DMS153 (cell line): ENCODE data around the gene UBN1.

Experiments used
- DNase-seq: peaks from one replicate; lab custom pipeline; 2025; lab: John Stamatoyannopoulos, UW

UBN1 gene

DNA sequence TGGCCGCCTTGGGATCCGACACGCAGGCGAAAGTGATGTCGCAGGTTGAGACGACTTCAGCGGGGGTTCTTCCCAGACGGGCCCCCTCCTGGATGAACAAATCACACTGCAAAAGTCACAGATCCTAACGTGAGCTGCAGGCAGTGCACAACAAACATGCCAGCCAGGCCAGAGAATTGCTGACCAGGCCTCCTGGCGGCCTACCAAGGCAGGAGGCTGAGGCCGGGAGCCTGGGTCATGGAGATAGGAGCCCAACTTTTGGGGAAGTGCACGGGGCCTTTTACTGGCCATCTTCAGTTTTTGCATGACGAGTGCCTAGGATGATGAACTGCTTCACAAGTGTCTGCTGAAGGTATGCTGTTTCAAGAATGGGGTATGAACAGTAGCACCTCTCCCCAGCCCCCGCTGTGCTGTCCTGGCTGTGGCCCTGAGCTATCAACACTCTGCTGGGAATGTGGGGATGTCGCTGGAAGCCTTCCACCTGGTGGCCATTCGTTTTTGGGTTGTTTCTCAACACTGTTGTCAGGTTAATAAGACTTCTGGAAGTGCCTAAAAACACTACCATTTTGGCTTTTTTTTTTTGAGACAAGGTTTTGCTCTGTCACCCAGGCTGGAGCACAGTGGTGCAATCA lies 32.6 kb upstream of the UBN1 start:
- DNase-seq, result no peak

DNA sequence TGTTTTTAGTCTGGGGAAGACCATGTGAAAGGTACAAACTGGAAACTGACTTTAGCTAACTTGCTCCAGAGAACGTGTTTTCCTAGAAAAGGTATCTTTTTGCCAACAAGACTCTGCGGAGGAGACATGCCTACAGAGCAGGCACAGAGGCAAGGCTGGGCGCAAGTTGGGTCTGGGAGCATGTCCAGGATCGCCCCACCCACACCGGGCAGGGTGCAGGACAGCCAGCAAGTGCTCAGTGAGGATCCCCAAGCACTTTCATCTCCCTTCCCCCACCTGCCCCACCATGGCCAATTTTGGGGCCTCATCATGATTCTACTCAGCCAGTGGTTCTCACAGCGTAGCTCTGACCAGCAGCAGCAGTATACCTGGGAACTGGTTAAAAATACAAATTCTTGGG lies 26.6 kb upstream of the UBN1 start:
- no peak for DNase-seq

DNA sequence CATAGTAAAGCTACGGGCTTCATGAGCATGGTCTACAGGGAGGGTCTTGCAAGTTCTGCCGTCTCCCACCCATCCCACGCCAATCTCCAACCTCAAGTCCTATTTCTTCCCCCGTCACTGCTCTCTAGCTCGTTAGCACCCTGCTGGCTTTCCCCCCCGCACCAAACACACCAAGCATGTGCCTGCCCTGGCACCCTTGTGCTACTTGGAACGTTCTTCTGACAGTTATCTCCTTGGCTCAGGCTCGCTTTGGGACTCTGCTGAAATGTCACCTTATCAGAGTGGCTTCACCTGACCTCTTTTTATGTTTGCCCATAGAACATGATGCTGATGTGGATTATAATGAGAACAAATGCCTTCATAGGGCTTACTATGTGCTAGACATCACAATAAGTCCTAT lies 22.1 kb upstream of the UBN1 start:
- DNase-seq, result no peak

DNA sequence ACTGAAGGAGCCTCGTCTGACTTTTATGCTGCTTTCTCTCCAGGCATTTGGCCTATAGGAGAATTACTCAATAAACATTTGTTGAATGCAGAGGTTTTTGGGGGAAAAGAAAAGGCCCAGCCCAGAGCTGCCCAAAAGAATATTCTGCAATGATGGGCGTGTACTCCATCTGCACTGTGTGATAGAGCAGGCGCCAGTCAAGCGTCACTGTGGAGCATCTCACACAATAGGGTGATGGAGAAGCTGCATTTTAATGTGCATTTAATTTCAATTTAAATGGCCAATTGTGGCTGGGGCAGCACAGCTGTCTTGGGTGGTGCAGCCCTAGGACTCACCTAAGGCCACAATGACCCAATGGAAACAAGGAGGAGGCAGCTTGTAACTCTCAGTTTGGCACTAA lies 20.8 kb upstream of the UBN1 start:
- DNase-seq, result no peak

DNA sequence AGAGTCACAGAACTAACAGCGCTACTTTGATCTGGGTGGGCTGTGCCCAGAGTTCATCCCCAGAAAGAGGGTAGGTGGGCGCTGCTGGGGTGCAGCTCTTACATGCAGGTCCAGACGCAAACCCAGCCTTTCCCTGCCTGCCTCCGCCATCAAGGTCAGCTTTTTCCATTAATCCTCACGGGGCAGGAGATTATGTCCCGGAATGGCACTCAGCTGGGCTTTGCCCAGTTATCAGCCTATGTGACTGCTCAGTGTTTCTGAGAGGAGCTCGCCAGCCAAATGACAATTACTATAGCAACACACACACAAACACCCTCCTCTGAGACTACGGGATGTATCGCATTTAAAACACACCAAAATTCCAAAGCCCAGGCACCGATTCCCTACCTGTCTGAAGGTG lies 20.3 kb upstream of the UBN1 start:
- no peak for DNase-seq

DNA sequence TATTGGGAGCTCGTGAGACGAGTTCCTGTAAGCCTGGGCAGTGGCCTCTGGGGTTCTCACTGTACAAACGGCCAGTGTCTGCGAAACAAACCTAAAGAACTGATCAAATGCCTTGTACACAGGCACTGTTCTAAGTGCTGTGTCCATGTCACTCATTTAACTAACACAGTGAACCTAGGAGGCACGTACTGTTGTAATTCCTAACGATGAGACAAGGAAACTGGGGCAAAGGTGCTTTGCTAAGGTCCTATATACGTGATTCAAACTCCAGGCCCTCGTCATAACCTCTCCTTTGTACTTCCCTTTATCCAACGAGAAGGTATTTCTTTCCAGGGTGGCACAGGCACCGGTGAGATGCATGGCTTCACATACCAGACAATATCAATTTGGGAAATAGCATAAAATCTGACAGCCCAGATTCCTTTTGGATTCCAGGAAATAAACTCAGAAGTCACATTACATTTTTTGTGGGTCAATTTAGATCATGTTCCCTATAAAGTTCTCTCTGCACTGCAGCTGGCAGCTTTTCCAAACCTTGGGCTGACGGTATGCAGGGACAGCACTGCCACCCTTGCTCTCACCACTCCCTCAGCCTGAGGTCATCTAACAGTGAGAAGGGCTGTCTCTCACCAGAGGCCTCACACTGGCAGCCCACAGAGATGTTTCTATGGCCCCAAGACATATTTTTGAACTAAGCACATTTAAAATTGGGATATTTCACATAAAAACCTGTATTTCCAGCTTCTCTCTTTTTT lies 18.5 kb upstream of the UBN1 start:
- no peak for DNase-seq

DNA sequence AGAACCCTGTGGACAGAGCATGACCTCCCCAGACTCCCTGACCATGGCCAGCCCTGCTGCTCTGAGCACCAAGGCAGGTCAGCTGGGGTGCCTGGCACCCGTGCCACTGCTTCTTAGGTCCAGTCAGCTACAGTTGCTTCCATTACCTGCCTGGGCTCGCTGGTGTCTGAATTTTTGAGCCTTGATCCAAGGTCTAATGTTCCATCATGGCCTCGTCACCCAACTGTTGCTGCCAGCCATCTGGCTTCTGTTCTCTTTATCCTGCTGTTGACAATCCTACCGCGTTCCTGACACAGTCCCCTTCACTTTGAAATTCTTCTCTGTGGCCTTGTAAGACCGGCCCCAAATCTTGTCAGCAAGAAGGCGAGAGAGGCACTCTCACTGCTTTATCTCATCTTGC lies 16.9 kb upstream of the UBN1 start:
- DNase-seq, result no peak

DNA sequence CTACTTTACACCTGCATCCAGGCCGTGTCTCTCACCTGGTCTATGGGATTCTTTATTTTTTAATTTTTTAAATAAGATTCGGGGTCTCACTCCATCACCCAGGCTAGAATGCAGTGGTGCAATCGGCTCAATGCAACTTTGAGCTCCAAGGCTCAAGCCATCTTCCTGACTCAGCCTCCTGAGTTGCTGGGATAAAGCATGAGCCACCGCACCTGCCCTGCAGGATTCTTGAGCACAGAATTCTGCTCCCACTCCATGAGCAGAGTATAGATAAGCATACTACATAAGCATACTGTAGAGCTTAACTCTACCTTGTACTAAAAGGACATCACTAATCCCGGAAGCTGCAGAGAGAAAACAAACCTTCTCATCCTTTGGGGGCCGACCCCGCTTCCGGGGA lies 15.7 kb upstream of the UBN1 start:
- no peak for DNase-seq

DNA sequence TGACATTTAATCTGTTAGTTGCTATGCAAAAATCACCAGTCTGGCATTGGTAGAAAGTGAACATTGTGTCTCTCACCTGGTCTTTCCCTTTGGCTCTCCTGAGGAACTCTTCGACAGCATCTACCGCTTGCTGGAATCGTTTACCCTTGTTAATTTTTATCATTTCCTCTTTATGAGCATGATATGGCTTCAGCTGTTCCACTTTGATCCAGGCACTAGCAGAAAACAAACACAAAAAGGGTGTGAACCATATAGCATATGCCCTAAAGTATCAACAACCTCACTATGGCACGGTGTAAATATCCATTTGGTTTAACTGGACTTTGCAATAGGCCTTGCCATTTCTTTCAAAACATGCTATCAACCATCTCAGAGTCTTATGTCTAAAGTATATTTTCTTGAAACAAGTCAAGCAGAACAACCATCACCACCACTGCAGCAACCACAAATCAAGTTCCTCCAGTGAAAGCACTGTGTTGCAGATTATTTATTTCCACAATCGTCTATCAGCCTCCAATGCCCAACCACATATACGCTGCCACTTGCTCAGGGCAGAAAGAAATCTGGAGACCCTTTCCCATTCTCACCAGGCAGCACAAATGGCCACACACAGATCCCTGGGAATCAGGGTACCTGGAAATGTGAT lies 14.5 kb upstream of the UBN1 start:
- no peak for DNase-seq

DNA sequence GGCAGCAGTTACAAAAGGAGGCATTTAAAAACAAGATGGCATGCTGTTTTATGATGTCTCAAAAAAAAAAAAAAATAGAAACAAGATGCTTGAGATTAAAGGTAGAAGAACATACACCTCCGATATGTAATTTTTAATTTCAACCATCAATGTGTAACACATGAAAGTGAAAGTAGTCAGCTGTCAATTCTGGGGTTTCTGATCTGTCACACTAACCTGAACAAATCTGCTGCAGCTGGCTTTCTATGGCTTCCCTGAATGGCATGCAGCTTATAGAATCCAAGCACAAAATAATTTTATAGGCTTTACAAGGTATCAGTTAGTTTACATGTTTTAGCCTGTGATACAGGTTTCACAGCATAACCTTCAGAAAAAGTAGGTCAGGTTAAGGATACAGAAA lies 13.7 kb upstream of the UBN1 start:
- no peak for DNase-seq

DNA sequence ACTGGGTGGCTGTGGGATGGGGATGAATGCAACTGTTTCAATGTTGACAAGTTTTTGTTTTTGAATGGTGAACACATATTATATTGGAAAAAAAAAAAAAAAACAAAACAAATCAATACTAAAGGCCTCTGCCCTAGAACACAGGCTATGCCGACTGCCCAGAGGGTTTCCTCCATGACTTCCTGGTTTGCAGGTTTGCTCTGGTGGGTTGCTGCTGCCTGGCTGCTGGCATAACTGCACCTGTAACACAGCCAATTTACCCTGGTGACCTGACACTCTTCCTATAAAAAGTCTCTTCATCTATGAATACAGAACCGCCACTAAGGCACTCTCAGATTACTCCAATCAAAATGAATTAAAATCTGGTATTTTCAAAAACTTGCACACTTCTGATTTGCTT lies 10.6 kb upstream of the UBN1 start:
- no peak for DNase-seq

DNA sequence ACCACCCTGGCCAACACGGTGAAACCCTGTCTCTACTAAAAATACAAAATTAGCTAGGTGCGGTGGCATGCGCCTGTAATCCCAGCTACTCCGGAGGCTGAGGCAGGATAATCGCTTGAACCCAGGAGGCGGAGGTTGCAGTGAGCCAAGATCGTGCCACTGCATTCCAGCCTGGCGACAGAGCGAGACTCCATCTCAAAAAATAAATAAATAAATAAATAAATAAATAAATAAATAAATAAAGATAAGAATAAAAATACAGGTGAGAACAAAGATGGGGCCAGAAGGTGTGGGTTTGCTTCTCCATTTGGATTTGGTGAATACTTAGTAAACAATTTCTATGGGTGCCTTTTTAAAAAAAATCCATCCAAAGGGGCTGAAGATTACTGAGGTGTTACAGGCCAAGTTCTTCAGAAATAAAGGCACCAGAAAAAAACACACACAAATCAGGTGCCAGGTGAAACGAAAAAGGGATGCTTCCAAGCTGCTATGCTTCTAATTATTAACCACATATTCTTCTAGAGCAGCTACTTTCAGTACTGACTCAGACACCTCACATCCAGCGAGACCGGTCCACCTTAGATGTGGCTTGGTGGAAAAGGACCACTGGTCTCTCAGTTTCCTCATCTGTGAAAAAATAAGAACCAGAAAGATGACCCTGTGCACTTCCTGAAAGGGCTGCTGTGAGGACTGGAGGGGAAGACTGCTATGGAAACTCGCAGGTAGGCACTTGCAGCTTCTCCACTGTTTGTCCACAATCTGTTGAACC lies 9.4 kb upstream of the UBN1 start:
- no peak for DNase-seq

DNA sequence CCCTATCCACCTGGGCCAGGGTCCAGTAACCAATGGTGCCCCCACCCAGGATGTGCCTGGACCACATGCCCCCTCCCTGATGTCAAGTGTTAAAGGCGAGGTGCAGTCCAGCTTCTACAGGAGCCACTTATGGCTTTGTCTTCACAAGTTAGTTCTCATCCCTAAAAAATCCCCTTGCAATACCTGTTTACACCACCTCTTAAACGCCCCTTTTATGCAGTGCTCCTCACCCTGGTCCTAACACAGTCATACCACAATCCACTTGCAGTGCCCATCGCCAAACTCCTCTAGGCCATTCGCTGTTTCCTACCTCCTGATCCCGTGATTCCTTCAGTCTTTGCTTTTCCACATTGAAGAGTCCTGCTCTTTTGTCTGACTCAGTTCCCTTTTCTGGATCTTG lies 7.3 kb upstream of the UBN1 start:
- DNase-seq, result no peak

DNA sequence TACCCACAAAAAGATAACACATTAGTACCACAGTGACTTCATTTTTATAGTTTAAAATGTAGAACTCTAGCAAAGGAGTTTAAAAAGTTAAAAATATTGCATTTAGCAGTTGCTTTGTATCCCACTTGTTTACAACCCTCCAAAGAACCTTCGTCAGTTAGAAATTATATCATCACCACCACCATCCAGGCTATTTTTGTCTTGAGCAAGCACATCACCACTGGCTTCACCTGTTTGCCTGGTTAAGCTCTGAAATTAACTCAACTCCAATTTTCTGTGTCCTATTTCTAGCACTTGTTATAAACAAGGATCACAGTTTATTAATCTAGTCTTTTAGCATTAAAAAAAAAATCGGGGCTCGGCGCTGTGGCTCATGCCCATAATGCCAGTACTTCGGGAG lies 6.3 kb upstream of the UBN1 start:
- DNase-seq, result no peak

DNA sequence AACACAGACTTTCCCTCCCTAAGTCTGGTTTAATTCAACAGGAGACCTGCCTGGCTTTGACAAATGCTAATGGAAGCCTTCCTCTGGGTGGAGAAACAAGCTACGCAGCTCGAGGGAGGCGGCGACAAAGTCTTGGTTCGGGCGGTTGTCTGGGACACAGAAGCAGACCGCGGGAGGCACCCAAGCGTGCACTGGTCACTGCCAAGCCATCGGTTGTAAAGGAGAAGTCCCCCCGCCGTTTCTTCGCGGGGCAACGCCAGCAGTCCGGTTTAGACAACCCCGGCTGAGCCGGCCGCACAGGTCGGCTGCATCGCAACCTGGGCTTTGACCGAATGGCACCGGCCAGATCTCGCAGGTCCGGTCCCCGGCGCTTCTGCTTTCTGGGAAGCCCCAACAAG lies 779 bp upstream of the UBN1 start:
- no peak for DNase-seq

DNA sequence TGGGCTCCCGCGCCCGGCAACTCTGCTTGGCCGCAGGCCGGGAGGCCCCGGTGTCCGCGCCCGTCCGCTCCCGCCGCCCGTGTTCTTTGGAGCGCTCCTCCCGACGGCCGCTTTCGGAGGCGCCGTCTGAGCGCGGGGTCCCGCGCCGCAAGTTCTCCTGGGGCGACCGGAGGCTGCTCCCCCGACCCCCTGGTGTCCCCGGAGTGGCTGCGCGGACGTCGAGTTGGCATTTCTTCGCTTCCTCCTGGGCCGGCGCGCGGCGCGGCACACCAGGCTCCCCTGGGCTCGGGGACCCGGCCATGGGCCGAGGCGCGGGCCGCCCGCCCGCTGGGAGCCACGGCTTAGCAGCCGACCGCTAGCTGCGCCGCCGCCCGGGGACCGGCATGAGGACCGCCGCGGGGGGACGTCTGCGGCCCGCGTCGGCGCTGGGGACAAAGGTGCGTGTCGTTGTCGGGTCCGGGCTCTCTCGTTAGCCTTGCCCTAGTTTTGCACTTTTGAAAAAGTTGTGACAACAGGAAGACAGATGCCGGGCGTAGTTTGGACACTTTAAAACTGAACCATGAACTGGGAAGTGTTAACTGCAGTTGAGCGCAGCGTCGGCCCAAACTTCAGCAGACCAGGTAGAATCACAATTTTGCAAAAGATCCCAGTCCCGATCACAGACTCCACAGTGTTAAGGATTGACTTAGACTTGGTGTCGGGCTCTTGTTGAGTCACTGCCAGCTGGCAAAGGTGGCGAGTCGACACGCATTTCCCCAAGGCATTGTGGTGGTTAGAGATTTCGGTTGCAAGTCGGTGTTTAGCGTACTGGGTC lies 700 bp downstream of the UBN1 start:
- no peak for DNase-seq

DNA sequence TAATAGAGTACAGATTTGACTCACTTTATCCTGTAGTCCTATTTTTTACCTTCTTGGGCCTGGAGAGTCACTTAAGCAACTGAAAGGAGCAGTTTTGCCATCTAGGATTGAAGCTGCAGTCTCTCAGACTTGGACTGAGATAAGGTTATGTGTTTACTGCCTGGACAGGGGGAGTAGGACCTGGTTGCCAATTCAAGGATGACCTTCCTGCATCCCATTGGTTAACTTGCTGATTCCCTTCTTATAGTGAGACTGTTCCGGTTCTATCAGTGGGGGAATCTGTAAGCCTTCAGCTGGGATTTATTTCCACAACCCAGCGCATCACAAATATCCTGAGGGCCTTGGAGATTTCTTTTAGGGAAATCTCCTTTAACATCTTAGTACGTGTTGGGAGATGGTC lies 2.9 kb downstream of the UBN1 start:
- no peak for DNase-seq

DNA sequence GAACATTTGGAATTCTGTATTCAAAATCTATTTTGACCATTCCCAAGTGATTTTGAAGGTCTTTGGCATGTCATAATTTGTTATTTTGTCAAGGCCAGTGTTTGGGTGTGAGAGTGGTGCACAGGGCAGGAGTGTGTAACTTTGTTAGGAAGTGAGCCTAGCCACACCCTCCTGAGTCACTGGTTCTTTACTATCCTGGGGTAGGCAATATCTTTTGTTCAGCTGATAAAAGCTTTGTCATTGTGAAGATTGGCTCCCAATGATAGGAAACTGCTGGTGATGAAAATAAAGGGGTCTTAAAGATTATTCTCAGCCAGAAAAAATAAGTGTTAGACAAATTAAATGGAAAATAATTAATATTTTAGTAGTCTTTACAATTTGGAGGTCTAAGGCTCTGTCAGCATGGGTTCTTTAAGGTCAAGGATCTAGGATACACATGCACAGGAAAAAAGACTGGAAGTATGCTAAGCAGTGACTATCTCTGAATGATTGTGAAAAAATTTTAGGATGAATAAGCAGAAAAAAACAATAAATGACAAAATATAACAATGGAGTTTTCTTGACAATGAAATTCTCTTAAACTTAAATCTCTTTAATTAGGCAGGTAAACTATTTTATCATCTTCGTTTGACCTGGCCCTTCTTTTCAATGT lies 5.1 kb downstream of the UBN1 start:
- DNase-seq, result no peak

DNA sequence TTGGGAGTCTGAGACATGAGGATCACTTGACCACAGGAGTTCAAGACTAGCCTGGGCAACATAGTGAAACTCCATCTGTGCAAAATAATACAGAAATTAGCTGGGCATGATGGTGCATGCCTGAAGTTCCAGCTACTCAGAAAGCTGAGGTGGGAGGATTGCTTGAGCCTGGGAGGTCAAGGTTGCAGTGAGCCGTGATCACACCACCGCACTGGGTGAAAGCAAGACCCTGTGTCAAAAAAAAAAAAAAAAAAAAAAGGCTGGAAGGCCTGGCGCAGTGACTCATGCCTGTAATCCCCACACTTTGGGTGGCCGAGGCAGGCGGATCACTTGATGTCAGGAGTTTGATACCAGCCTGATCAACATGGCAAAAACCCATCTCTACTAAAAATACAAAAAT lies 8.1 kb downstream of the UBN1 start:
- no peak for DNase-seq

DNA sequence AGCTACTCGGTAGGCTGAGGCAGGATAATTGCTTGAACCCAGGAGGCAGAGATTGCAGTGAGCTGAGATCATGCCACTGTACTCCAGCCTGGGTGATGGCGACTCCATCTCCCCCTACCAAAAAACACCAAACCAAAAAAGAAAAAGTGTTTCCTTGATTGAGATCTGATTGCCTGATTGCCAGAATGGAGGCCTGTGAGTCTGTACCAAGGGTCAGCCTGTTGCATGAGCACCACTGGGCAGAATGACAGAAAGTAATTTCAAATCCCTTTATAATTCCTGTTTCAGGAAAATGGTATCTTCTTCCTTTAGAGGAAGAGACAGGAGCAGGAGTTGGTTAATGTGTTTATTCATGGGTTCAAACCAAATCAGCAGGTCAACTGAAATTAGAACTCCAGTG lies 8.5 kb downstream of the UBN1 start:
- no peak for DNase-seq

DNA sequence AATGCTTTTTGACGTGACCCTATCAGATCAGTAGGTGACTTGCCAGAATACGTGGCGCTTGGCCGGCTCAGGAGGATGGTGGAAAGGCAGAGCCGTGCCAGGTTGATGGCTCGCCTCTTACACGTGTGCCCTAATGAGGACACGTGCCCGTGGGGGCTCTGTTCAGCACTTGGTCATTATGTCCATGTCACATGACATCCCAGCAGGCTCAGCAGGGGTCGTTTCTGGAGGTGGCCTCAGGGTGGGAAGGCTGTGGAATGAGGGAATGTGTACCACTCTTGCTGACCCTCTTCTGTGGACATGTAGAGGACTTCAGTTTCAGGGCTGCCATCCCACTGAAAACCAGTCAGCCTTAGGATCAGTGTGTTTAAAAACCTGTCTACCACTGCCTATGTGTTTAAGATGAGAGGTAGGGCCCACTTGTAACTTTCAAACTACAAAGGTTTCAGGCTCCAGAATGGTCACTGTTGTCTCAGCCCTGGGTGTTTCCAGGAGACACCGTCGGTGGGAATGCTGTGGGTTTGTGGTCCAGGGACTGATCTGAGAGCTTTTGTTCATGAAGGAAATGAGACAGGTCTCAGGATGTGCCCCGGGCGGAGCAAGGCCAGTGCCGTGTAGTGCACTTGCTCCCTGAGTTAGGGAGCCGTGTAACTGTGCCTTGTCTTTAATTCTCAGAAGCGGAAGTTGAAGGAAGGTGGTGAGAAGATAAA lies 12.1 kb downstream of the UBN1 start:
- no peak for DNase-seq
